CD8-positive, alpha-beta memory T cell (primary cell): Measurements from ENCODE around the gene DIAPH3. TPM values are rescaled to one million over a fixed set of nuclear protein-coding genes. Genes with fewer than 3 reads are reported as not detected.
A peak's percentile ranks its signal among the peaks of the same experiment; 100 is the strongest.

Experiments used
- CTCF ChIA-PET: fragments of 350-600 bp; sonication (Branson Sonifier 250); formaldehyde crosslinking; loops from one replicate; lab custom pipeline; 2021; ENCODE audit warnings: antibody characterized with exemption; lab: Charles Lee
- POLR2A ChIA-PET: fragments of 350-600 bp; sonication (Branson Sonifier 250); formaldehyde crosslinking; loops from one replicate; lab custom pipeline; 2021; ENCODE audit warnings: antibody characterized with exemption; lab: Charles Lee
- DNase-seq, 5 donors: peaks; one replicate each; pipeline versions ENCODE4 v3.0.0 to v3.0.0-alpha.2; 2020 to 2022; ENCODE audit warnings: mixed read lengths in 1 of 5
- H3K27ac ChIP-seq: one replicate; pipeline ENCODE4 v1.7.0; 2013; ENCODE audit warnings: low read depth, mild to moderate bottlenecking, low read length, moderate library complexity
- H3K27me3 ChIP-seq: 2 replicates; pipeline ENCODE4 v1.7.0; 2013; ENCODE audit warnings: low read length, mild to moderate bottlenecking; ENCODE audit not compliant: insufficient read depth, poor library complexity, severe bottlenecking
- H3K36me3 ChIP-seq: 2 replicates; pipeline ENCODE4 v1.7.0; 2013; ENCODE audit warnings: mild to moderate bottlenecking, low read length, moderate library complexity; ENCODE audit not compliant: insufficient read depth
- H3K4me1 ChIP-seq: 2 replicates; pipeline ENCODE4 v1.7.0; 2013; ENCODE audit warnings: mild to moderate bottlenecking, low read length, moderate library complexity; ENCODE audit not compliant: insufficient read depth
- H3K4me3 ChIP-seq: 2 replicates; pipeline ENCODE4 v1.7.0; 2013; ENCODE audit warnings: mild to moderate bottlenecking, low read length
- H3K9me3 ChIP-seq: 2 replicates; pipeline ENCODE4 v1.7.0; 2013; ENCODE audit warnings: mild to moderate bottlenecking, low read length
- H3K27ac Mint-ChIP-seq, 8 donors: one replicate each; pipeline ENCODE4 v1.8.0; 2020 to 2021; ENCODE audit warnings: mixed read lengths in 8 of 8, mild to moderate bottlenecking in 6 of 8, inconsistent platforms in 3 of 8, moderate library complexity in 3 of 8
- H3K27me3 Mint-ChIP-seq, 2 donors: one replicate each; pipeline ENCODE4 v1.8.0; 2020 to 2021; ENCODE audit warnings: mixed read lengths in 2 of 2, mild to moderate bottlenecking in 1 of 2, moderate library complexity in 1 of 2
- H3K36me3 Mint-ChIP-seq, 3 donors: one replicate each; pipeline ENCODE4 v1.8.0; 2020 to 2021; ENCODE audit warnings: mixed read lengths in 3 of 3, inconsistent platforms in 1 of 3, mild to moderate bottlenecking in 1 of 3
- H3K4me1 Mint-ChIP-seq, 3 donors: one replicate each; pipeline ENCODE4 v1.8.0; 2020 to 2021; ENCODE audit warnings: mixed read lengths in 3 of 3, inconsistent platforms in 1 of 3, mild to moderate bottlenecking in 1 of 3
- H3K4me3 Mint-ChIP-seq, 7 donors: one replicate each; pipeline ENCODE4 v1.8.0; 2020 to 2021; ENCODE audit warnings: mixed read lengths in 7 of 7, mild to moderate bottlenecking in 6 of 7, moderate library complexity in 4 of 7, inconsistent platforms in 2 of 7
- H3K9me3 Mint-ChIP-seq, 5 donors: one replicate each; pipeline ENCODE4 v1.8.0; 2020 to 2022; ENCODE audit warnings: mixed read lengths in 5 of 5, mild to moderate bottlenecking in 3 of 5, moderate library complexity in 2 of 5, inconsistent platforms in 1 of 5
- polyA plus RNA-seq: library from polyadenylated mRNA; unstranded; fragments of 300-500 nt; fragmentation: Illumina TruSeq; gene quantifications from one replicate; pipeline ENCODE4 v1.2.3, GENCODE V29; 2021
- total RNA-seq, 2 experiments: library from RNA; stranded (reverse); gene quantifications; one replicate each; pipeline ENCODE4 v1.2.3, GENCODE V29; 2021

The DIAPH3 gene
- total and polyA plus RNA-seq, 3 experiments from 2014 or later: 0.08 to 15.4 (median 14.6) TPM

- no peak for DNase-seq
- Histone ChIP-seq H3K9me3 (no peaks in the 10 kb centered on the region), H3K4me1 (no peaks in the 10 kb centered on the region), H3K36me3 (no peaks in the 10 kb centered on the region), H3K4me3 (no peak overlapping the region), H3K27me3 (no peaks in the 10 kb centered on the region), H3K27ac (no peak overlapping the region)
- ChIA-PET CTCF (no interaction called here), POLR2A (no interaction called here)
- H3K27ac Mint-ChIP-seq: no peak overlapping the region
- H3K36me3 Mint-ChIP-seq: peaks cover 0 to 3% (median 0%) of the 10 kb centered on the region in 3 donors
- H3K27me3 Mint-ChIP-seq: no peaks in the 10 kb centered on the region
- no peaks in the 10 kb centered on the region for H3K9me3 Mint-ChIP-seq
- H3K4me1 Mint-ChIP-seq: peaks cover 2 to 5% (median 3%) of the 10 kb centered on the region in 3 donors
- no peak overlapping the region for H3K4me3 Mint-ChIP-seq
Observed at GRCh38 chr13:59745392-59745788, 418.3 kb downstream of the DIAPH3 start.

GRCh38 chr13:59744747-59745391, 418.9 kb downstream of the DIAPH3 start:
- H3K9me3 Mint-ChIP-seq: no peaks in the 10 kb centered on the region
- H3K36me3 Mint-ChIP-seq: peaks cover 0 to 3% (median 0%) of the 10 kb centered on the region in 3 donors
- peaks cover 2 to 5% (median 3%) of the 10 kb centered on the region in 3 donors for H3K4me1 Mint-ChIP-seq
- H3K36me3 ChIP-seq: no peaks in the 10 kb centered on the region
- H3K9me3 ChIP-seq: no peaks in the 10 kb centered on the region
- CTCF ChIA-PET: interaction anchor here (1.1 kb wide), 1 partner anchor 14 kb away, joined by 3 read pairs; no protein-coding TSS in a partner anchor
- no peaks in the 10 kb centered on the region for H3K27me3 ChIP-seq
- no peak overlapping the region for H3K27ac ChIP-seq
- no peak overlapping the region for H3K4me3 ChIP-seq
- DNase-seq: no peak
- no peak overlapping the region for H3K4me3 Mint-ChIP-seq
- POLR2A ChIA-PET: no interaction called here
- H3K27me3 Mint-ChIP-seq: no peaks in the 10 kb centered on the region
- H3K4me1 ChIP-seq: no peaks in the 10 kb centered on the region
- no peak overlapping the region for H3K27ac Mint-ChIP-seq

DNA sequence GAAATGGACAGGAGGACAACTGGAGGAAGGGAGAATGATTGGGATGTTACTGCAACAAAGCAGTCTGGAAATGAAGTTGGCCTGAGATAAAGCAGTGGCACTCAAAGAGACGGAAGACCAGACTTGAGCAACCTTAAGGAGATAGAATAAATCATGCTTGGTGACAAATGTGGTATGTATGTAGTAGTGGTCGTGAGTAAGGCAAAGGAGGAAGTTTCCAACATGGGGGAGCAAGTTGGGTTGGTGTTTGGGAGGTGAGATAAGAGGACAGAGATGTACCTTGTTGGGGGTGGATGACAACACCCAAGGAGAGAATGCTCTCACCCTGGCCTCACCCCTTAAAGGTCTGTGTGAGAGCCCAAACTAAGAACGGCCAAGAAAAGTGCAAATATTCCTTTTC, 420.5 kb downstream of the DIAPH3 start:
- DNase-seq: no peak
- Histone ChIP-seq H3K4me1 (no peaks in the 10 kb centered on the region), H3K36me3 (no peaks in the 10 kb centered on the region), H3K9me3 (no peaks in the 10 kb centered on the region), H3K4me3 (no peak overlapping the region), H3K27me3 (no peaks in the 10 kb centered on the region), H3K27ac (no peak overlapping the region)
- peaks cover 0 to 3% (median 0%) of the 10 kb centered on the region in 3 donors for H3K36me3 Mint-ChIP-seq
- no peak overlapping the region for H3K4me3 Mint-ChIP-seq
- ChIA-PET CTCF (no interaction called here), POLR2A (no interaction called here)
- H3K9me3 Mint-ChIP-seq: no peaks in the 10 kb centered on the region
- H3K4me1 Mint-ChIP-seq: peaks cover 2 to 5% (median 3%) of the 10 kb centered on the region in 3 donors
- no peak overlapping the region for H3K27ac Mint-ChIP-seq
- H3K27me3 Mint-ChIP-seq: no peaks in the 10 kb centered on the region

- Histone ChIP-seq H3K4me1 (no peaks in the 10 kb centered on the region), H3K9me3 (no peaks in the 10 kb centered on the region), H3K27ac (no peak overlapping the region), H3K4me3 (no peak overlapping the region), H3K27me3 (no peaks in the 10 kb centered on the region), H3K36me3 (no peaks in the 10 kb centered on the region)
- Mint-ChIP-seq H3K4me1 (peaks cover 2 to 5% (median 3%) of the 10 kb centered on the region in 3 donors), H3K36me3 (peaks cover 0 to 3% (median 0%) of the 10 kb centered on the region in 3 donors), H3K4me3 (no peak overlapping the region), H3K27me3 (no peaks in the 10 kb centered on the region), H3K27ac (peak overlapping the region in 1 of 8 donors; percentile 41), H3K9me3 (no peaks in the 10 kb centered on the region)
- CTCF ChIA-PET: no interaction called here
- DNase-seq: no peak
- POLR2A ChIA-PET: no interaction called here
Observed at GRCh38 chr13:59742467-59742866, 421.3 kb downstream of the DIAPH3 start.

DNA sequence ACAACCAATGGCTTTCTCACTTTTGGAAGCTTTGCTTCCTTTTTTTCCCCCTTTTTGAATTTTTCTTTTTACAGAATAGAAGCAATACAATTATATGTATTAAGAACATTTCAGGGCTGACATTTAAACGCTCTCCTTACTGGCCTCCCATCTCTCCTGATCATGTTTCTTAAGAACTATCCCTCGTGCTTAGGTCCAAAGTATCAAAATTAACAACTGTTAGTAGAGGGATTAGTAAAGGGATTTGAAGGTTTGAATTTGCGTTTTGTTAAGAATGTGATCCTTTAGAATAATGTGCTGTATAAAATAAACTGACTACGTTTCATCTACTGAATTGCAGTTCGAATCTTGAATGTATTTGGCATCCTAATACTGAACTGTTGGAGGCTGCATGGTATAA, 424.8 kb downstream of the DIAPH3 start:
- Histone ChIP-seq H3K27ac (no peak overlapping the region), H3K36me3 (no peaks in the 10 kb centered on the region), H3K27me3 (no peaks in the 10 kb centered on the region), H3K4me3 (no peak overlapping the region), H3K4me1 (no peaks in the 10 kb centered on the region), H3K9me3 (no peaks in the 10 kb centered on the region)
- peaks cover 2 to 4% (median 4%) of the 10 kb centered on the region in 3 donors for H3K4me1 Mint-ChIP-seq
- POLR2A ChIA-PET: no interaction called here
- CTCF ChIA-PET: no interaction called here
- no peak for DNase-seq
- H3K9me3 Mint-ChIP-seq: no peaks in the 10 kb centered on the region
- H3K4me3 Mint-ChIP-seq: no peak overlapping the region
- H3K27me3 Mint-ChIP-seq: peaks cover 0 to 1% of the 10 kb centered on the region in 2 donors
- peaks cover 0 to 3% (median 0%) of the 10 kb centered on the region in 3 donors for H3K36me3 Mint-ChIP-seq
- no peak overlapping the region for H3K27ac Mint-ChIP-seq

GRCh38 chr13:59734393-59734792, 429.3 kb downstream of the DIAPH3 start:
- H3K27ac Mint-ChIP-seq: no peak overlapping the region
- ChIA-PET POLR2A (no interaction called here), CTCF (no interaction called here)
- peaks cover 0 to 1% of the 10 kb centered on the region in 2 donors for H3K27me3 Mint-ChIP-seq
- H3K4me3 Mint-ChIP-seq: no peak overlapping the region
- H3K36me3 Mint-ChIP-seq: no peaks in the 10 kb centered on the region
- H3K9me3 ChIP-seq: no peaks in the 10 kb centered on the region
- no peaks in the 10 kb centered on the region for H3K9me3 Mint-ChIP-seq
- H3K27me3 ChIP-seq: no peaks in the 10 kb centered on the region
- DNase-seq: no peak
- no peaks in the 10 kb centered on the region for H3K36me3 ChIP-seq
- H3K27ac ChIP-seq: no peak overlapping the region
- no peak overlapping the region for H3K4me3 ChIP-seq
- no peaks in the 10 kb centered on the region for H3K4me1 ChIP-seq
- peaks cover 2 to 4% (median 4%) of the 10 kb centered on the region in 3 donors for H3K4me1 Mint-ChIP-seq

- H3K4me1 Mint-ChIP-seq: peaks cover 2 to 4% (median 4%) of the 10 kb centered on the region in 3 donors
- Histone ChIP-seq H3K36me3 (no peaks in the 10 kb centered on the region), H3K27me3 (no peaks in the 10 kb centered on the region), H3K27ac (no peak overlapping the region), H3K4me1 (no peaks in the 10 kb centered on the region), H3K4me3 (no peak overlapping the region), H3K9me3 (no peaks in the 10 kb centered on the region)
- DNase-seq: no peak
- no peaks in the 10 kb centered on the region for H3K9me3 Mint-ChIP-seq
- H3K27me3 Mint-ChIP-seq: peaks cover 0 to 1% of the 10 kb centered on the region in 2 donors
- H3K36me3 Mint-ChIP-seq: no peaks in the 10 kb centered on the region
- H3K27ac Mint-ChIP-seq: no peak overlapping the region
- ChIA-PET CTCF (no interaction called here), POLR2A (no interaction called here)
- H3K4me3 Mint-ChIP-seq: no peak overlapping the region
Observed at GRCh38 chr13:59733744-59734143, 430.0 kb downstream of the DIAPH3 start.

GRCh38 chr13:59730026-59730425, 433.7 kb downstream of the DIAPH3 start:
- Histone ChIP-seq H3K9me3 (no peaks in the 10 kb centered on the region), H3K27me3 (no peaks in the 10 kb centered on the region), H3K4me3 (no peak overlapping the region), H3K36me3 (no peaks in the 10 kb centered on the region), H3K27ac (no peak overlapping the region), H3K4me1 (no peaks in the 10 kb centered on the region)
- DNase-seq: no peak
- no peak overlapping the region for H3K4me3 Mint-ChIP-seq
- no peaks in the 10 kb centered on the region for H3K36me3 Mint-ChIP-seq
- CTCF ChIA-PET: no interaction called here
- H3K9me3 Mint-ChIP-seq: no peaks in the 10 kb centered on the region
- H3K27me3 Mint-ChIP-seq: no peaks in the 10 kb centered on the region
- H3K27ac Mint-ChIP-seq: no peak overlapping the region
- peaks cover 2 to 4% (median 4%) of the 10 kb centered on the region in 3 donors for H3K4me1 Mint-ChIP-seq
- POLR2A ChIA-PET: no interaction called here
